ENCODE data around the gene RAB31.

- no peak for TF ChIP-seq POLR2A (IDR thresholded peaks at IDR 0.05)
- TF ChIP-seq CTCF (IDR thresholded peaks at IDR 0.05), result no peak
These were observed 34.5 kb downstream of the RAB31 start for GRCh38 chr18:9742524-9743131.
